GM19240 (cell line): Measurements from ENCODE around the gene PTPMT1.
"Not testable (repeated sequence)": the region's sequence is repeated elsewhere in the genome, so short reads cannot be mapped to it uniquely, and the experiment has no call there.

Source experiments
- DNase-seq: peaks from one replicate; pipeline ENCODE4 v3.0.0; 2011; ENCODE audit warnings: low spot score; ENCODE audit not compliant: insufficient read length

The PTPMT1 gene

GRCh38 chr11:47546274-47546673 is 19.1 kb upstream of the PTPMT1 start:
- DNase-seq, result not testable (repeated sequence)

- DNase-seq, result no peak
Observed at GRCh38 chr11:47550288-47551047, 14.9 kb upstream of the PTPMT1 start.

GRCh38 chr11:47551086-47551485 is 14.3 kb upstream of the PTPMT1 start:
- no peak for DNase-seq

GRCh38 chr11:47552056-47552565 is 13.3 kb upstream of the PTPMT1 start:
- no peak for DNase-seq

GRCh38 chr11:47552566-47553405 is 12.6 kb upstream of the PTPMT1 start, which contains the start of gene CELF1:
Gene CELF1 (minus strand): TSS chr11:47553132. CDS start chr11:47499523, 53,609 bp downstream.
- peak; percentile 88 for DNase-seq

GRCh38 chr11:47553406-47553743 is 12.0 kb upstream of the PTPMT1 start:
- no peak for DNase-seq

GRCh38 chr11:47557004-47557403 is 8.4 kb upstream of the PTPMT1 start:
- DNase-seq, result not testable (repeated sequence)

- no peak for DNase-seq
Observed at GRCh38 chr11:47558695-47559094, 6.7 kb upstream of the PTPMT1 start.

GRCh38 chr11:47560426-47560825 is 5.0 kb upstream of the PTPMT1 start:
- DNase-seq, result no peak

GRCh38 chr11:47562393-47562792 is 3.0 kb upstream of the PTPMT1 start:
- not testable (repeated sequence) for DNase-seq

GRCh38 chr11:47564366-47564765 is 1.0 kb upstream of the PTPMT1 start:
- DNase-seq, result not testable (repeated sequence)

GRCh38 chr11:47564933-47565339 is 463 bp upstream of the PTPMT1 start:
- no peak for DNase-seq

GRCh38 chr11:47566149-47566698 is 825 bp downstream of the PTPMT1 start:
- no peak for DNase-seq

GRCh38 chr11:47569646-47570045 is 4.2 kb downstream of the PTPMT1 start:
- DNase-seq, result no peak

GRCh38 chr11:47570651-47571356 is 5.4 kb downstream of the PTPMT1 start:
- DNase-seq, result no peak

GRCh38 chr11:47571357-47571729 is 5.9 kb downstream of the PTPMT1 start:
- no peak for DNase-seq

GRCh38 chr11:47571895-47572294 is 6.5 kb downstream of the PTPMT1 start:
- no peak for DNase-seq

- DNase-seq, result no peak
Observed at GRCh38 chr11:47572715-47573255, 7.4 kb downstream of the PTPMT1 start.

GRCh38 chr11:47573321-47573720 is 7.9 kb downstream of the PTPMT1 start:
- DNase-seq, result no peak

- no peak for DNase-seq
Observed at GRCh38 chr11:47577460-47578041, 12.2 kb downstream of the PTPMT1 start.
